Cardiac fibroblast (primary cell): Measurements from ENCODE around the gene PDE11A.
A peak's percentile ranks its signal among the peaks of the same experiment; 100 is the strongest.

Experiments
- DNase-seq, 2 donors: peaks; one replicate each; pipeline versions ENCODE4 v3.0.0 to v3.0.0-alpha.2; 2010; ENCODE audit warnings: low read depth in 2 of 2
- H3K4me3 ChIP-seq, 2 donors: replicated peaks in 1 of 2; 1 replicate in 1 of 2; 2 replicates in 1 of 2; pipeline ENCODE4 v1.5.1; 2011; ENCODE audit warnings: low read depth in 2 of 2, low read length in 2 of 2, mild to moderate bottlenecking in 2 of 2, moderate library complexity in 1 of 2
- CTCF ChIP-seq: IDR thresholded peaks from one replicate; pipeline ENCODE4 v1.5.1; 2011; ENCODE audit warnings: low read depth, mild to moderate bottlenecking, low read length, inconsistent platforms

The PDE11A gene

GRCh38 chr2:177619461-177619860, 453.1 kb downstream of the PDE11A start:
- no peak for DNase-seq
- no peak overlapping the region for H3K4me3 ChIP-seq
- TF ChIP-seq CTCF: no peak

- peak; percentile 87 to 91 for DNase-seq
- peak overlapping the region; percentile 78 to 89 for H3K4me3 ChIP-seq
- no peak for TF ChIP-seq CTCF
Observed at GRCh38 chr2:177618255-177619253, 454.0 kb downstream of the PDE11A start.

GRCh38 chr2:177617849-177618248, 454.7 kb downstream of the PDE11A start:
- DNase-seq: no peak
- TF ChIP-seq CTCF: no peak
- H3K4me3 ChIP-seq: peak overlapping the region; percentile 78 to 89

GRCh38 chr2:177616731-177617130, 455.8 kb downstream of the PDE11A start:
- H3K4me3 ChIP-seq: no peak overlapping the region
- TF ChIP-seq CTCF: no peak
- no peak for DNase-seq

GRCh38 chr2:177616066-177616465, 456.5 kb downstream of the PDE11A start:
- no peak overlapping the region for H3K4me3 ChIP-seq
- no peak for TF ChIP-seq CTCF
- no peak for DNase-seq

GRCh38 chr2:177612659-177613058, 459.9 kb downstream of the PDE11A start:
- TF ChIP-seq CTCF: no peak
- no peak overlapping the region for H3K4me3 ChIP-seq
- no peak for DNase-seq
